CD4-positive, alpha-beta T cell treated with Interleukin-10 for 1 hour (primary cell): ENCODE results near the gene MBOAT7.
A peak's percentile ranks its signal among the peaks of the same experiment; 100 is the strongest.

Experiments used
- DNase-seq: peaks from one replicate; pipeline ENCODE4 v3.0.0-alpha.2; 2020

The MBOAT7 gene

GRCh38 chr19:54160854-54161253 is 28.5 kb downstream of the MBOAT7 start:
- no peak for DNase-seq

GRCh38 chr19:54160182-54160811 is 29.1 kb downstream of the MBOAT7 start:
- DNase-seq = no peak

- DNase-seq = peak; percentile 100
Observed at GRCh38 chr19:54159352-54160181, 29.8 kb downstream of the MBOAT7 start, which contains the start of gene LENG1. LENG1 (minus strand) TSS chr19:54159721; CDS start chr19:54159695, 26 bp downstream.

- peak; percentile 22 for DNase-seq
Observed at GRCh38 chr19:54158812-54159351, 30.5 kb downstream of the MBOAT7 start.

- no peak for DNase-seq
Observed at GRCh38 chr19:54156953-54157352, 32.4 kb downstream of the MBOAT7 start.

GRCh38 chr19:54156490-54156889 is 32.9 kb downstream of the MBOAT7 start:
- DNase-seq = no peak

- no peak for DNase-seq
Observed at GRCh38 chr19:54155694-54156093, 33.7 kb downstream of the MBOAT7 start.

GRCh38 chr19:54154603-54155345 is 34.6 kb downstream of the MBOAT7 start:
- peak; percentile 50 for DNase-seq

- DNase-seq = no peak
Observed at GRCh38 chr19:54153731-54154326, 35.6 kb downstream of the MBOAT7 start.

GRCh38 chr19:54152878-54153524 is 36.4 kb downstream of the MBOAT7 start:
- no peak for DNase-seq

GRCh38 chr19:54152267-54152666 is 37.1 kb downstream of the MBOAT7 start:
- no peak for DNase-seq

GRCh38 chr19:54151362-54152035 is 37.9 kb downstream of the MBOAT7 start:
- no peak for DNase-seq

GRCh38 chr19:54149021-54149812 is 40.2 kb downstream of the MBOAT7 start:
- no peak for DNase-seq

- no peak for DNase-seq
Observed at GRCh38 chr19:54148158-54148557, 41.2 kb downstream of the MBOAT7 start.

- DNase-seq = no peak
Observed at GRCh38 chr19:54147676-54148075, 41.7 kb downstream of the MBOAT7 start.

- no peak for DNase-seq
Observed at GRCh38 chr19:54145541-54146158, 43.7 kb downstream of the MBOAT7 start.

GRCh38 chr19:54142166-54142780 is 47.1 kb downstream of the MBOAT7 start:
- DNase-seq = no peak

GRCh38 chr19:54141356-54141755 is 48.0 kb downstream of the MBOAT7 start:
- DNase-seq = no peak

- no peak for DNase-seq
Observed at GRCh38 chr19:54138489-54139256, 50.7 kb downstream of the MBOAT7 start.
